ENCODE data around the gene IL12RB2.

DNA sequence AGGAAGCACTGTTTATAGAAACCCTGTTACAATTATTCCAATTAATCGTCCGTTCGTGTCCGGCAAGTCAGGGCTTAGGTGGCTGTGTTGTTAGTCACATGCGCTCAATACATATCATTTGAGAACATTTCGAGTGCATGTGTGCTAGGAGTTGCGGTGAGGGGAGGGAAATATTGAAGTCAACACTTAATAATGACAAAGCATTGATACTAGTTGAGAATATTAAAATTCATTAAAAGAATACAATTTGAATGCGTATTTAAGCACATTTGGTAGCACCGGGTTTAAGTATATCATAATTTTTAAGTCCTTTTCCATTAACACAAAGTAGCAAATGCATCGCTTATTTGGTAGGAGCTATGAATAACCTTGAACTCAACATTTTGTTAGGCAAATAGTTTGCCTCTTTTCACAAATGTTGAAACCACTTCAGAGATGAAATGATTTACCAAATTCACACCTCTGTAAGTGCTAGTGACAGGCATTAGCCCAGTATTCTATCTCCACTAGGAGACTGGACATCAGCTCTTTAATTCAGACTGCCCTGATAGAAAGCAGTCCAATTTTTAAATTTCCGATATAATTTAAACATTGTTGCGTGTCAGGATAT, 123.6 kb downstream of the IL12RB2 start:
- TF ChIP-seq EZH2 (IDR thresholded peaks at IDR 0.05; ENCODE audit: insufficient read depth, poor library complexity, severe bottlenecking) (no peak), EZH2phosphoT487 (IDR thresholded peaks at IDR 0.05; ENCODE audit: insufficient read depth, low read depth) (no peak)
